HG03378 (cell line): Measurements from ENCODE around the gene APPL2.
"Not testable (repeated sequence)": the region's sequence is repeated elsewhere in the genome, so short reads cannot be mapped to it uniquely, and the experiment has no call there.

ENCODE experiments used
- ATAC-seq: cut with Tn5 transposase; IDR thresholded peaks from one replicate; pipeline ENCODE4 v1.9.1; 2021; ENCODE audit warnings: mild to moderate bottlenecking, moderate library complexity; ENCODE audit not compliant: unreplicated experiment

APPL2 gene

GRCh38 chr12:105196090-105196489, 39.9 kb downstream of the APPL2 start:
- no peak for ATAC-seq

GRCh38 chr12:105194947-105195346, 41.0 kb downstream of the APPL2 start:
- no peak for ATAC-seq

- ATAC-seq = no peak
Observed at GRCh38 chr12:105192624-105193225, 43.2 kb downstream of the APPL2 start.

- ATAC-seq = no peak
Observed at GRCh38 chr12:105190530-105190929, 45.4 kb downstream of the APPL2 start.

- ATAC-seq = no peak
Observed at GRCh38 chr12:105189293-105189692, 46.7 kb downstream of the APPL2 start.

- not testable (repeated sequence) for ATAC-seq
Observed at GRCh38 chr12:105183976-105184375, 52.0 kb downstream of the APPL2 start.

GRCh38 chr12:105183406-105183805, 52.6 kb downstream of the APPL2 start:
- not testable (repeated sequence) for ATAC-seq

- ATAC-seq = not testable (repeated sequence)
Observed at GRCh38 chr12:105179114-105179513, 56.9 kb downstream of the APPL2 start.

- ATAC-seq = no peak
Observed at GRCh38 chr12:105177208-105177607, 58.8 kb downstream of the APPL2 start.

GRCh38 chr12:105175397-105175990, 60.5 kb downstream of the APPL2 start:
- no peak for ATAC-seq

- no peak for ATAC-seq
Observed at GRCh38 chr12:105171691-105172436, 64.1 kb downstream of the APPL2 start.

GRCh38 chr12:105170139-105170538, 65.8 kb downstream of the APPL2 start:
- ATAC-seq = no peak

- no peak for ATAC-seq
Observed at GRCh38 chr12:105168006-105168405, 68.0 kb downstream of the APPL2 start.

GRCh38 chr12:105167346-105167745, 68.6 kb downstream of the APPL2 start:
- no peak for ATAC-seq

GRCh38 chr12:105166736-105167135, 69.2 kb downstream of the APPL2 start:
- ATAC-seq = no peak

- ATAC-seq = no peak
Observed at GRCh38 chr12:105164068-105164467, 71.9 kb downstream of the APPL2 start.

- ATAC-seq = no peak
Observed at GRCh38 chr12:105162174-105162573, 73.8 kb downstream of the APPL2 start.

- ATAC-seq = no peak
Observed at GRCh38 chr12:105158876-105159275, 77.1 kb downstream of the APPL2 start.

GRCh38 chr12:105157606-105158005, 78.4 kb downstream of the APPL2 start:
- no peak for ATAC-seq

GRCh38 chr12:105156260-105156659, 79.7 kb downstream of the APPL2 start:
- ATAC-seq = no peak

- no peak for ATAC-seq
Observed at GRCh38 chr12:105142259-105142658, 93.7 kb downstream of the APPL2 start.

- no peak for ATAC-seq
Observed at GRCh38 chr12:105141320-105141922, 94.6 kb downstream of the APPL2 start.
